CD14-positive monocyte (primary cell): ENCODE measurements around the gene ROBO1. TPM values are rescaled to one million over a fixed set of nuclear protein-coding genes. Genes with fewer than 3 reads are reported as not detected.

Source experiments
- DNase-seq, 3 donors: peaks; one replicate each; pipeline ENCODE4 v3.0.0-alpha.2; 2011 to 2022
- H2AFZ ChIP-seq: 2 replicates; pipeline ENCODE4 v1.6.0; 2012; ENCODE audit warnings: mild to moderate bottlenecking, low read depth, low read length, inconsistent platforms; ENCODE audit not compliant: insufficient read depth, poor library complexity, severe bottlenecking
- H3K27ac ChIP-seq, 2 donors: 1 replicate in 1 of 2; 2 replicates in 1 of 2; pipeline ENCODE4 v1.5.1; 2012 to 2013; ENCODE audit warnings: low read length in 2 of 2, control low read depth in 1 of 2, inconsistent platforms in 1 of 2, low read depth in 1 of 2, mild to moderate bottlenecking in 1 of 2
- H3K27me3 ChIP-seq, 2 donors: one replicate each; pipeline versions ENCODE4 v1.6.0 to v1.6.1; 2011 to 2013; ENCODE audit warnings: low read length in 2 of 2; ENCODE audit not compliant: control insufficient read depth in 2 of 2, insufficient read depth in 2 of 2
- H3K36me3 ChIP-seq, 2 donors: replicated peaks in 1 of 2; 1 replicate in 1 of 2; 2 replicates in 1 of 2; pipeline versions ENCODE4 v1.5.1 to v1.6.1; 2012 to 2013; ENCODE audit warnings: low read length in 2 of 2, control low read depth in 1 of 2, inconsistent platforms in 1 of 2, mild to moderate bottlenecking in 1 of 2; ENCODE audit not compliant: insufficient read depth in 2 of 2, control insufficient read depth in 1 of 2
- H3K4me1 ChIP-seq, 2 donors: 1 replicate in 1 of 2; 2 replicates in 1 of 2; pipeline versions ENCODE4 v1.5.1 to v1.6.1; 2012 to 2013; ENCODE audit warnings: low read length in 2 of 2, control low read depth in 1 of 2, inconsistent platforms in 1 of 2, mild to moderate bottlenecking in 1 of 2, moderate library complexity in 1 of 2; ENCODE audit not compliant: insufficient read depth in 2 of 2, control insufficient read depth in 1 of 2
- H3K4me2 ChIP-seq: replicated peaks from 2 replicates; pipeline ENCODE3; 2012; ENCODE audit warnings: low read length, moderate library complexity, mild to moderate bottlenecking; ENCODE audit not compliant: poor library complexity, severe bottlenecking; ENCODE audit errors: extremely low read depth
- H3K4me3 ChIP-seq, 3 experiments: fragments of 200-600 bp in 1 of 3; sonication (generic) in 1 of 3; replicated peaks in 1 of 3; 1 replicate in 2 of 3; 2 replicates in 1 of 3; pipeline ENCODE4 v1.5.1; 2011 to 2013; ENCODE audit warnings: low read length in 3 of 3, mild to moderate bottlenecking in 3 of 3, control low read depth in 2 of 3, low read depth in 2 of 3, inconsistent platforms in 1 of 3, moderate library complexity in 1 of 3
- H3K79me2 ChIP-seq: 2 replicates; pipeline ENCODE4 v1.6.0; 2012; ENCODE audit warnings: mild to moderate bottlenecking, control low read depth, inconsistent platforms, low read length, moderate library complexity; ENCODE audit not compliant: insufficient read depth
- H3K9ac ChIP-seq: 2 replicates; pipeline ENCODE4 v1.6.0; 2017; ENCODE audit warnings: low read length, mild to moderate bottlenecking; ENCODE audit not compliant: insufficient read depth, poor library complexity, severe bottlenecking
- H3K9me3 ChIP-seq, 2 donors: replicated peaks in 1 of 2; 1 replicate in 1 of 2; 2 replicates in 1 of 2; pipeline versions ENCODE4 v1.5.1 to v1.6.1; 2012 to 2013; ENCODE audit warnings: low read length in 2 of 2, control low read depth in 1 of 2; ENCODE audit not compliant: control insufficient read depth in 1 of 2, insufficient read depth in 1 of 2
- H4K20me1 ChIP-seq: 2 replicates; pipeline ENCODE4 v1.6.0; 2012; ENCODE audit warnings: mild to moderate bottlenecking, low read length, control low read depth, moderate library complexity; ENCODE audit not compliant: insufficient read depth
- H3K27ac Mint-ChIP-seq, 7 donors: one replicate each; pipeline ENCODE4 v1.8.0; 2020; ENCODE audit warnings: mild to moderate bottlenecking in 7 of 7, mixed read lengths in 7 of 7, moderate library complexity in 6 of 7, inconsistent platforms in 2 of 7
- H3K27me3 Mint-ChIP-seq, 3 donors: one replicate each; pipeline ENCODE4 v1.8.0; 2021 to 2022; ENCODE audit warnings: low read depth in 3 of 3, mild to moderate bottlenecking in 3 of 3, mixed read lengths in 3 of 3, moderate library complexity in 3 of 3, inconsistent platforms in 1 of 3
- H3K36me3 Mint-ChIP-seq, 2 donors: one replicate each; pipeline ENCODE4 v1.8.0; 2020; ENCODE audit warnings: mixed read lengths in 2 of 2, inconsistent platforms in 1 of 2, mild to moderate bottlenecking in 1 of 2
- H3K4me1 Mint-ChIP-seq: one replicate; pipeline ENCODE4 v1.8.0; 2020; ENCODE audit warnings: mild to moderate bottlenecking, mixed read lengths
- H3K4me3 Mint-ChIP-seq, 2 donors: one replicate each; pipeline ENCODE4 v1.8.0; 2020; ENCODE audit warnings: mild to moderate bottlenecking in 2 of 2, mixed read lengths in 2 of 2, moderate library complexity in 1 of 2
- H3K9me3 Mint-ChIP-seq, 7 donors: one replicate each; pipeline ENCODE4 v1.8.0; 2020 to 2022; ENCODE audit warnings: mixed read lengths in 7 of 7, mild to moderate bottlenecking in 6 of 7, moderate library complexity in 6 of 7, inconsistent platforms in 2 of 7
- WGBS: methylation state at CpG from one replicate; pipeline ENCODE4 v1.1.5; 2013; ENCODE audit warnings: missing lambda C conversion rate; ENCODE audit not compliant: insufficient coverage; 5-methylcytosine and 5-hydroxymethylcytosine counted together
- intact Hi-C, 2 donors: fragments of 100-400 bp; cut with micrococcal nuclease; formaldehyde crosslinking; loops; one replicate each; pipeline versions ENCODE4 v1.15.0 to v1.15.1; 2023
- polyA plus RNA-seq, 3 donors: library from polyadenylated mRNA; depleted of rRNA in 1 of 3; unstranded in 2 of 3; stranded (reverse) in 1 of 3; fragments of 300-500 nt in 2 of 3; fragments of >200 nt in 1 of 3; fragmentation: Illumina TruSeq in 2 of 3; gene quantifications; 1 replicate in 2 of 3; 2 replicates in 1 of 3; pipeline ENCODE4 v1.2.3, GENCODE V29; 2012 to 2021
- TF ChIP-seq, protein P1 (sequence below): fragments of 200-600 bp; IDR thresholded peaks from one replicate; pipeline ENCODE4 v1.8.0; 2022; ENCODE audit warnings: antibody characterized with exemption, mild to moderate bottlenecking

Gene ROBO1
- polyA plus RNA-seq, 3 donors: 0.09 to 0.10 TPM; not detected in 1

DNA sequence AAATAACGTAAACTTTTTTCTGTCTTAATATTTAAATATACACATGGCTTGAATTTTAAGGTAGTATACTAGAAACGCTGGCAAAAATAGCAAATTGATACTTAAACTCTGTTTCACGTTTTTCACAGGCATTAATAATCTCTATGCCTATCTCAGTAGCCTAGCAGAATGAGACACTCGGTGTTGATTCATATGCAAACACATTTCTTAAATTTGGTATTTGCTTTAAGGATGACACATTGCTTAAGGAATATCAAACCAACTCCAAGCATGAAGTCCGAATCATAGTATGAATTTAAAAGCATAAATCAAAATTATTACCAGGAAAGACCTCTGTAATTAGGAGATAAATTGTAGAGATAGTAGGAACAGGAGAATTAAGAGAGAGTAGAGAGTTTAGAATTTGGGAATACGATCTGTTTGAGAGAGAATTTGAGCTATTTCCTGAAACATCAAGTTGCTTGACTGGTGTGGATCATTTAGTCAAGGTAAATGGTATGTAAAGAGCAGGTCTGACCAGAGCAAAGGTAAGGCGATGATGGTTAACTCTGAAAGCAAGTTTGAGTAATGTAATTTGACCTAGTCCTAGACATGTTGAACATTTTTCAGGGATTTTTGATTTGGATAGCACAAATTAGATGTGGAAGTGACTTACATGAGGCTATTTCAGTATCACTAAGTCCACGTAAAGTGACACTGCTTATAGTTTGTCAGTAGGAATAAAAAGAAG is 236.1 kb downstream of the ROBO1 start:
- H3K9me3 Mint-ChIP-seq: no peaks in the 10 kb centered on the region
- no peak for DNase-seq
- H3K4me1 Mint-ChIP-seq: no peaks in the 10 kb centered on the region
- Histone ChIP-seq H2AFZ (no peak overlapping the region), H3K9ac (no peak overlapping the region), H3K4me1 (no peaks in the 10 kb centered on the region), H3K27ac (no peak overlapping the region), H4K20me1 (no peaks in the 10 kb centered on the region), H3K4me3 (no peak overlapping the region), H3K27me3 (no peaks in the 10 kb centered on the region), H3K36me3 (no peaks in the 10 kb centered on the region), H3K9me3 (no peaks in the 10 kb centered on the region), H3K4me2 (no peak overlapping the region), H3K79me2 (no peaks in the 10 kb centered on the region)
- 52% methylated on average over 2 of the region's 8 CpGs for WGBS
- no peaks in the 10 kb centered on the region for H3K27me3 Mint-ChIP-seq
- no peak overlapping the region for H3K27ac Mint-ChIP-seq
- H3K36me3 Mint-ChIP-seq: no peaks in the 10 kb centered on the region
- intact Hi-C loops: no loop called here
- no peak overlapping the region for H3K4me3 Mint-ChIP-seq
- TF ChIP-seq, protein P1, sequence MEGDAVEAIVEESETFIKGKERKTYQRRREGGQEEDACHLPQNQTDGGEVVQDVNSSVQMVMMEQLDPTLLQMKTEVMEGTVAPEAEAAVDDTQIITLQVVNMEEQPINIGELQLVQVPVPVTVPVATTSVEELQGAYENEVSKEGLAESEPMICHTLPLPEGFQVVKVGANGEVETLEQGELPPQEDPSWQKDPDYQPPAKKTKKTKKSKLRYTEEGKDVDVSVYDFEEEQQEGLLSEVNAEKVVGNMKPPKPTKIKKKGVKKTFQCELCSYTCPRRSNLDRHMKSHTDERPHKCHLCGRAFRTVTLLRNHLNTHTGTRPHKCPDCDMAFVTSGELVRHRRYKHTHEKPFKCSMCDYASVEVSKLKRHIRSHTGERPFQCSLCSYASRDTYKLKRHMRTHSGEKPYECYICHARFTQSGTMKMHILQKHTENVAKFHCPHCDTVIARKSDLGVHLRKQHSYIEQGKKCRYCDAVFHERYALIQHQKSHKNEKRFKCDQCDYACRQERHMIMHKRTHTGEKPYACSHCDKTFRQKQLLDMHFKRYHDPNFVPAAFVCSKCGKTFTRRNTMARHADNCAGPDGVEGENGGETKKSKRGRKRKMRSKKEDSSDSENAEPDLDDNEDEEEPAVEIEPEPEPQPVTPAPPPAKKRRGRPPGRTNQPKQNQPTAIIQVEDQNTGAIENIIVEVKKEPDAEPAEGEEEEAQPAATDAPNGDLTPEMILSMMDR: no peak

DNA sequence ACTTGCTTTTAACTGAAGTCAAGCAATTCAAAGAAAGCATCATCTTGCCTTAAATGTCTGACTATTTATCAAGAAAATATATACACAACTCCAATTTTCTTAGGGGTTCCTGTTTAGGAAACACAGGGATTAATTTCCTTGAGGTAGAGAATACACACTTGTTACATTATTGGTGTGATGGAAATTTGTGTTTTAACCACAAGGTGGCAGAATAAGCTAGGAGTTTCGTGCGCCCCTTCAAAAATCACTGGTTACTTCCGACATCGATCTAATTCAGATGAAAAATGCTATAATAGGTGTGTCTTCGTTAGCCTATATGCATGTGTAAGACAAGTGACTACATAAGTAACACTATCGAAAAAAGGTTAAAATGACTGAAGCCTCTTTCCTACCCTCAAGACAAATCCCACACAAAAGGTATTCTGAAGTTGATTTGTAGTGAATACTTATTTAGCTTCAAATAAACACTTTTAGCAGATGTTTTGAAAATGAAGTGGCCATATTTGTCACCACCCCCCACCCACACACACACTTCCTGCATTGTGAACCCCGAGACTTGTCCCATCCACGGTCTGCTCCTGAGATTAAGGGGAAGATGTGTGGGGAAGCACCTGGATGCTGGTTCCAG is 246.5 kb downstream of the ROBO1 start:
- no peaks in the 10 kb centered on the region for H3K36me3 ChIP-seq
- peaks cover 0 to 2% (median 0%) of the 10 kb centered on the region in 3 donors for H3K27me3 Mint-ChIP-seq
- H3K4me1 ChIP-seq: no peaks in the 10 kb centered on the region
- no peak overlapping the region for H3K4me3 ChIP-seq
- TF ChIP-seq, protein P1: peak; percentile 9
- H3K27ac ChIP-seq: no peak overlapping the region
- DNase-seq: no peak
- H3K36me3 Mint-ChIP-seq: no peaks in the 10 kb centered on the region
- H4K20me1 ChIP-seq: no peaks in the 10 kb centered on the region
- no peak overlapping the region for H3K27ac Mint-ChIP-seq
- H3K4me1 Mint-ChIP-seq: no peaks in the 10 kb centered on the region
- H3K9me3 Mint-ChIP-seq: no peaks in the 10 kb centered on the region
- no CpG with 5 or more reads among the region's 8 CpGs for WGBS
- H3K9ac ChIP-seq: no peak overlapping the region
- intact Hi-C loops: no loop called here
- H3K79me2 ChIP-seq: no peaks in the 10 kb centered on the region
- H3K9me3 ChIP-seq: no peaks in the 10 kb centered on the region
- no peak overlapping the region for H3K4me3 Mint-ChIP-seq
- no peak overlapping the region for H3K4me2 ChIP-seq
- H3K27me3 ChIP-seq: no peaks in the 10 kb centered on the region
- no peak overlapping the region for H2AFZ ChIP-seq
